NCI-H1092 (cell line): ENCODE data around the gene MT1B.
A peak's percentile ranks its signal among the peaks of the same experiment; 100 is the strongest.
"Not testable (repeated sequence)": the region's sequence is repeated elsewhere in the genome, so short reads cannot be mapped to it uniquely, and the experiment has no call there.

Experiments used
- DNase-seq: peaks from one replicate; lab custom pipeline; 2025; lab: John Stamatoyannopoulos, UW

Gene MT1B

DNA sequence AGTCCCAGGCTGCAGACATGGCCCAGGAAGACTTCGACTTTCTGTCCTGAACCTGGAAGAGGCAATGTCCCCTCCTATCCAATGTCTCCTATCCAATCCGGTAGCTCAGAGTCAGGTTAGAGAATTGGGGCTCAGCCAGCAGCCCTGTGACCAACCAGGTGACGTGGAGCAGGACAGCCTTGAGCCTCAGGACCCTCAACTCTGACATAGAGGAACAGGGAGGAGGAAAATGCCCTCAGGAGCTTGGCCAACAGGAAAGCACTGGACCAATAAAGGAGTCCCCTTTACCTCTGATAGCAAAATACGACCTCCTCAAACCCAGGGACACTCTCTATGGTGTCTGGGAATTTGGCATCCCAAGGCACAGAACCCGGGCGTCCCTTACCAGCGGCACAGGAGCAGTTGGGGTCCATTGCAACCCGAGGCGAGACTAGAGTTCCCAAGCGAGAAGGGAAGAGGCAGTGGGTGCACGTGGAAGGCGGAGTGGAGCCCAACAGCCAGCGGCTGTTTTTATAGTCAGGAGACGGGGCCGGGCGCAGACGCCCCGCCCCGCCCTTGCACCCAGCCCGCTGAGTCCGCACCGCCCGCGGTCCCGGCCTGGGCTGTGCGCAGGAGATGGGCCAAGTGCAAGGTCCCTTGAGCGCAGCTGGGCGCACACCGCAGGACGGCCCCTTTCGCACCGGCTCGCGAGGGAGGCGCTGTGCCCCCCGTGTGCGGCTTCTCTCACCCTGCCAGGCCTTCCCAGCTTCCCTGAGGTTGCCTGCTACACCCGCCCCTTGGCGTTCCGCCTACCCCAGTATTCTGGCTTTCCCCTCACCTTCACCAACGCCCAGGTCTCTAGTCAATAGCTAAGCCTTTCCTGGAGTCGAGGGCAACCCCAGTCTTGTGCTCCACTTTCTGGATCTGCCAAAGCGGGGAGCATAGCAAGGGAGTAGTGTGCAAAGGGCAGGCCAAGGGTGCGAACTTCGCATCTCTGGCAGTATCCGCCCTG, 16.2 kb downstream of the MT1B start, which contains the start of gene MT1G:
MT1G (minus strand) TSS at position 485 of the 991 bp plus-strand sequence; CDS start at position 413, 72 bp downstream.
- no peak for DNase-seq

GRCh38 chr16:56669005-56669839, 17.5 kb downstream of the MT1B start, which contains the start of gene MT1H:
TSS of gene MT1H (plus strand) at chr16:56669814. CDS start at chr16:56669885, 71 bp downstream.
- DNase-seq, result no peak

DNA sequence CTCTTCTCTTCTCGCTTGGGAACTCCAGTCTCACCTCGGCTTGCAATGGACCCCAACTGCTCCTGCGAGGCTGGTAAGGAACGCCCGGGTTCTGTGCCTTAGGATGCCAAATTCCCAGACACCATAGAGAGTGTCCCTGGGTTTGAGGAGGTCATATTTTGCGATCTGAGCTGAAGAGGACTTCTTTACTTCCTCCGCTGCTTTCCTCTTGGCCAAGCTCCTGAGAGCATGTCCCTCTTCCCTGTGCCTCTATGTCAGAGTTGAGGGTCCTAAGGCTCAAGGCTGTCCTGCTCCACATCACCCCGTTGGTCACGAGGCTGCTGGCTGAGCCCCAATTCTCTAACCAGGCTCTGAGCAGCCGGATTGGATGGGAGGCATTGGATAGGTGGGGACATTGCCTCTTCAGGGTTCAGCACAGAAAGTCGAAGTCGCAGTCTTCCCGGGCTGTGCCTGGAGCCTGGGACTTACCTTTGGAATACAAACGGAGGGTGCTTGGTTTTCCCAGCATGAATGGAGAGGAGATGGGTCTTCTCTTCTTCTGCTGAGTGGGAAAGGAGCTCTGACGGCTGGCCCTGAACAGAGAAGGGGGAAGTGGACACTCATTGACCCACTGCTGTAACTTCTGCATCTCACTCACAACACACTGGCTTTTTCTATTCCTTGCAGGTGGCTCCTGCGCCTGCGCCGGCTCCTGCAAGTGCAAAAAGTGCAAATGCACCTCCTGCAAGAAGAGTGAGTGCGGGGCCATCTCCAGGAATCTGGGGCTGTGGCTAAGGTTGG, 18.3 kb downstream of the MT1B start:
- DNase-seq, result no peak

- no peak for DNase-seq
These were observed 18.9 kb downstream of the MT1B start for GRCh38 chr16:56670620-56670934.

DNA sequence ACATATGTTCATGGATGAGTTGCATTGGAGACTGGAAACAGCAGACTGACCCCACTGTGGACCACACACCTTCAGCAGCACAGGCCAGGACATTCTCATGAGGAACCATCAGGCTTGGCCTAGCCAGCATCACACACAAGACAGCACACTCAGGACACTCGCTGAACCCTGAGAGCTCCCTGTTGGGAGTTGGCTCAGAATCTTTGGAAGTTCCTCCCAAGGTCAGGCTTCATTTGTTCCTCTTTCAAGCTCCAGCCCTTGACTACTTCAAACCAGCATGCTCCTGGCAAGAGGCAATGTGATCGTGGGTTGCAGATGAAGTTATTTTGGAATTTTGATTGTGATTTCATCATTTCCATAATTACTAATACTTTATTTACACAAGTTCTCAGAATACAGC, 20.0 kb downstream of the MT1B start:
- DNase-seq, result not testable (repeated sequence)

DNA sequence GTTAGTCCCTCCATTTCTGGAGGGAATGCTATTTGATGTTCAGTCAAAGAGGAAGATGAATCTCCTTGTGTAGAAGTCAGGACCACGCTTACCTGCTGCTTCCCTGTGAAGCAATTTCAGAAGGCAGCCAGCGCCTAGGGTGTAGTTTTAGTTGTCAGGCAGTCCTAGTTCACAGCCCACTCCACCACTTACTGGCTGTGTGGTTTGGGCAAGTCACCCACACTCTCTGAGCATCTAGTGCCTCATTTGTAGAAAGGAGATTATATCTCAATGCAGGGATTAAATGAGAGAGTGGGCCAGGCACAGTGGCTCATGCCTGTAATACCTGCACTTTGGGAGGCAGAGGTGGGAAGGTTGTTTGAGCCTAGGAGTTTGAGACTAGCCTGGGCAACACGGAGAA, 20.5 kb downstream of the MT1B start:
- not testable (repeated sequence) for DNase-seq

GRCh38 chr16:56672761-56673536, 21.3 kb downstream of the MT1B start:
- no peak for DNase-seq

GRCh38 chr16:56673921-56674320, 22.2 kb downstream of the MT1B start:
- DNase-seq, result no peak

GRCh38 chr16:56674570-56674969, 22.9 kb downstream of the MT1B start:
- not testable (repeated sequence) for DNase-seq

GRCh38 chr16:56675685-56676210, 24.1 kb downstream of the MT1B start:
- DNase-seq, result no peak

DNA sequence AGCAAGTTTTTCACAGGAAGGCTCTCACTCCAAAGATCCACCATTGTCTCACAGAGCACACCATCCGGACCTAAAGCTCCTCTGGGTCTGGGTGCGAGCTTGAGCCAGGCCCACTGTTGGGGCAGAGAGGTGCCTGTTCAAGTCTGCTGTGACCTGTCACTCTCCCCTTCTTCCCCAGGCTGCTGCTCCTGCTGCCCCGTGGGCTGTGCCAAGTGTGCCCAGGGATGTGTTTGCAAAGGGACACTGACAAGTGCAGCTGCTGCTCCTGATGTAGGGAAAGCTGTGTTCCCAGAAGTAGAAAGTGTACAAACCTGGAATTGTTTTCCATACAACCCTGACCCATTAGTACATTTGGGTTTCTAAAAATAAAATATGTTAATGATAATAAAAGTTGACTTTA, 25.8 kb downstream of the MT1B start:
- DNase-seq, result no peak

DNA sequence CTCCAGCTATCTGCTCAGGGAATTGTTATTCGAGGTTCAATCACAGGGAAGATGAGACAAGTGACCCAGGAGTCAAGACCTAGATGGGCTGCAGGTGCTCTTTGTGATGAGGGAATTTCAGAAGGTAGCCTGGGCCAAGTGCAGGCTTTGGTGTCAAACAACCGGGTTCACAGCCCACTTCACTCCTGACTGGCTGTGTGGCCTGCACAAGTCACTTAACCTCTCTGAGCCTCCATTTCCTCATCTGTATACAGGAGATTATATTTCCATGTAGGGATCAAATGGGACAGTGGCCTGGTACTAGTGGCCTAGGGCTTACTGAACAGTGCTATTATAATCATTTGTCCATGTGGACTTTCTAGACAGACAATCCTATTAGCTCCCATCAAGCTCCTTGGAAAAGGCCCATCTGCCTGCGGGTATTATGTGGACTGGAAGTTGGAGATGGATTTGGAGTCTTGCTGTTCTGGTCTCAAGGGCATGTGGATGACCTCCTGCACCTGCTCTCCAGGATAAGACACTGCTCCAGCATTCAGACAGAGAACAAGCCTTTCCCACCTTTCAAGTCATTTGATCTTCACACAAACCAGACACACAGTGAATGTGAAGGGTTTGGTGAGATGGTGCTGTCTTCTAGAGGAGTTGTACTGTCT, 27.5 kb downstream of the MT1B start:
- DNase-seq, result no peak

DNA sequence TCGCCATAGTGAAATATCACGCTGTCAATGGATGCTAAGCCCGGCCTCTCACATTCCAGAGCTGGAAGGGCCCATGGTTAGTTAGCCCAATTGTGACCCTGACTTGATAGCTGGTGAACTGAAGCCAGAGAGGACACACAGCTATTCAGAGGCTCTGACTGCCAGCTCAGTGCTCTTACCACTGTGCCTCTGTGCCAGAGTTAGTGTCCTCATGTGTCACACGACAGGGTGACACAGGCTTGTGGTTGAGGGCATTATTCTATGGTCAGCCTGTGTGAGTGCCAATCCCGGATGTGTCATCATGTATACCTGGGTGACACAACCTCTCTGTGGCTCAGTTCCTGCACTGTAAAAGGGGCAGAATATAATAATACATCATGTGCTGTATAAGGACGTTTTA, 28.1 kb downstream of the MT1B start:
- no peak for DNase-seq

DNA sequence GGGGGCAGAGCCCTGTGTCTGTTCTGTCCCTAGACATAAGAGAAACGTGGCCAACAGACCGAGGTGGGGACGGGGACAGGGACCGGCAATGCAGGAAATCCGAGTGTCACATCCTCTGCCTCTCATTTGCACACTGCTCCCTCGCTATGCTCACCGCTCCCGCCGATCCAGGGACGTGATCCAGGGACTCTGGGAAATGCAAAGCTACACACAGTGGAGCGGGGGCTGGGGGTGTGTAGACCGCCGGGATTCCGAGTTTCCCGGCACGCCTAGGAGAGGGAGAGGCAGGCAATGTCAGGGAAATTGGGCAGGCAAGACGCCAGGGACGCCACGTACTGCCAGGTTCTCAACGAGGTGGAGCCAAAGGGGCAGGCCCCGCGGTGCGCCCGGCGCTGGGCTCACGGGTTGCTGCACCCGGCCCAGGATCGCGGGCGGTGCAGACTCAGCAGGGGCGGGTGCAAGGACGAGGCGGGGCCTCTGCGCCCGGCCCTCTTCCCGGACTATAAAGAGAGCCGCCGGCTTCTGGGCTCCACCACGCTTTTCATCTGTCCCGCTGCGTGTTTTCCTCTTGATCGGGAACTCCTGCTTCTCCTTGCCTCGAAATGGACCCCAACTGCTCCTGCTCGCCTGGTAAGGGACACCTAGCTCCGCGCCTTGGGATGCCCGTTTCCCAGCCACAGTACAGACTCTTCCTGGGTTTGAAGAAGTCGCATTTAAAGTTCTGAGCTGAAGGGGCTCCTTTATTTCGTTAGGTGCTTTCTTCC, 30.4 kb downstream of the MT1B start, which contains the start of gene MT1X:
MT1X (plus strand) TSS at position 532 of the 764 bp plus-strand sequence; CDS start at position 603, 71 bp downstream.
- DNase-seq, result peak; percentile 77

DNA sequence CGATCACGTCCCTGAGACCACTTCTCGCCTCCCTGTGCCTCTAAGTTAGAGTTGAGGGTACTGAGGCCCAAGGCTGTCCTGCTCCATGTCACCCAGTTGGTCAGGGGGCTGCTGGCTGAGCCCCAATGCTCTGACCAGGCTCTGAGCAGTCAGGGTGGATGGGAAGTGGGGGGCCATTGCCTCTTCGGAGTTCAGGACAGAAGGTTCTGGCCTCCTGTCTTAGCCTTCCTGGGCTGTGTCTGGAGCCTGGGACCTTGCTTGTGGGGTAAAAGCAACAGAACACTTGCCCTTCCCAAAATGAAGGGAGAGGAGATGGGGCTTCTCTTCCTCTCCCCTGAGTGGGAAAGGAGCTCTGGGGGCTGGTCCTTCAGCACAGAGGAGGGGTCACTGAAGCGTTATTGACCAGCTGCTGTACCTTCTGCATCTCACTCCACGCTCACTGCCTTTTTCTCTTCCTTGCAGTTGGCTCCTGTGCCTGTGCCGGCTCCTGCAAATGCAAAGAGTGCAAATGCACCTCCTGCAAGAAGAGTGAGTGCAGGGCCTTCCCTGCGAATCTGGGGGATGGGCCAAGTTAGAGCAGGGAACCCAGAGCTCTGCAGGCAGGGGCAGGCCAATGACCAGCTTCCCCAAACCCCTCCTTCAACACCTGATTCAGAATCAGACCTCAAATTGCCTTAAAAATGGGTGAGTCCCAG, 31.2 kb downstream of the MT1B start:
- DNase-seq, result no peak

DNA sequence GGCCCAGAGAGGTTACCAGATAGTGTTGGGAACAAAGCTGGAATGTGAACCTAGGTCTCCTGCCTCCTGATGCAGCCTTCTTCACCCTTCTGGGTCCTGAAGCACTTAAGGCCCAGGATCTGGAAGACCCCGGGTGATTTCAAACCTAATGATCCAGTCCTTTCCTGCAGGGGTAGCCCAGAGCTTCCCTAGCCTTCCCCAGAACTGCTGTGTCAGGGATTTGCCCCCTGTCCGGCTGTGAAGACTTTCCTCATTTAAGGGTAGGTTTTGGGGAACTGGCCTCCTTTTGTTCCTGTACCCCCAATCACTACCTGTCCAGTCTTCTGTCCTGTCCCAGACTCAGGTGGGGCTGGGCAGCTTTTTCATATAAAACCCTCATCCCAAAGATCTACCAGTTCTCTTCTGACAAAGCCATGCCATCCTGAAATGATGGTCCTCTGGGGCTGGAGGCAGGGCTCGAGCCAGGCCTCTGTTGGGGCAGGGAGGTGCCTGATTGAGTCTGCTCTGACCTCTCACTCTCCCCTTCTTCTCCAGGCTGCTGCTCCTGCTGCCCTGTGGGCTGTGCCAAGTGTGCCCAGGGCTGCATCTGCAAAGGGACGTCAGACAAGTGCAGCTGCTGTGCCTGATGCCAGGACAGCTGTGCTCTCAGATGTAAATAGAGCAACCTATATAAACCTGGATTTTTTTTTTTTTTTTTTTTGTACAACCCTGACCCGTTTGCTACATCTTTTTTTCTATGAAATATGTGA, 31.9 kb downstream of the MT1B start:
- no peak for DNase-seq

DNA sequence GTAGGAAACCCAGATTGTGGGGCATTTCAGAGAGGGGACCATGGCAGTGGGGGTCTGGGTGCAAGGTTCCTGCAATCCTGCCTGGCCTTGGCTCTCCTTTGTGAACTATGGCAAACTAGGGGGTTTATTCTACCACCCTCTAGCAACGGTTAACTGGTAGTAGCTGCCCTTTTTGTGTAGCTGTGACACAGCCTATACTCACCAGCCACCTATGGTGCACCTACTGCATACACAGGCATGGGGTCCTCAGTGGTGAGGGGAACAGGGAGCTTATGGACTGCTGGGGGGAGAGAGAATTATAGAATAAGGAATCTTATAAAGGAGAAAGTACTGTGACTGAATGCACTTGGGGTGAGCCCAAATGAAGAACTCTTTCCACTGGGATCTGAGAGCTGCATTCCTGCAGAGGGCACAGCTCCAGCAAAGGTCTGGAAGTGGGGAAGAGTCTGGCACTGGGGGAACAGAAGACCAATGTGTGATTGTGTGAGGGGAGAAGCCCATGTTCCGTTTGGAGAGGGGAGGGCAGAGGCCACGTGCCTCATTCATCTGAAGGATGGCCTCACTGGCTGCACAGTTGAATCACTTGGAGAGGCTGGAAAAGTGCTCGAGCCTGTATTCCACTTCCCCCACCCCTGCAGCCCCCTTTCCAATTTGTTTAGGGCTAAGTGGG, 32.7 kb downstream of the MT1B start:
- DNase-seq, result no peak
